ENCODE data around the gene SHMT2.

The SHMT2 gene

DNA sequence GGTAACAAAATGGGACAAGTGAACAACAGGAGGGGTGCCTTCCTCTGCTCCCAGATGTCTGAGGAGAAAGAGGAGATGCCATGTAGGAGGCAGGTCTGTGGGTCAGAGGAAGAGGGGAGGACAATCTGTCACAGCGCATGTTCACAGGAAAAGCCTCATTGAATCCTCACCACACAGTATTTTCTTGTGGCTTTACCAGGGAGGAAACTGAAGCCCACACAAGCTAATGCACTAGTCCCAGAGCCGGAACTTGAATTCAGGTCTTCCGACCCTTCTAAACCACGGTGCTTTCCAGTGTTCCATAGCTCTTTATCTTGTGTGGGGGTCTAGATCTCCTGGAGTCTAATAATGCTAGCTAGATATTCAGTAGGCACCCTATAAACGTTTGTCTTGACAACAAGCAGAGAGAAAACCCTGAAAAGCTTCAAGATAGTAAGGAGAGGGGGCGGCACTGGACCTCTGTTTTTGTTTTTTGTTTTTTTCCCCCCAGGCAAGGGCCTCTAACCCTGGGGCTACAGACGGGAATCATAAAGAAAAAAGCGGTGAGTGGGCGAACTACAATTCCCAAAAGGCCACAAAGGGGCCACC lies 371 bp upstream of the SHMT2 start:
- H3K27me3 ChIP-seq (ENCODE audit: control insufficient read depth in 1 of 2, insufficient read depth in 2 of 2, low read length in 2 of 2): peaks cover 25 to 32% of the 10 kb centered on the region in 2 donors
- H3K27ac ChIP-seq (ENCODE audit: low read length): no peak overlapping the region
- H3K9me3 ChIP-seq (ENCODE audit: control insufficient read depth in 2 of 2, low read length in 2 of 2): no peaks in the 10 kb centered on the region
- peak overlapping the region; percentile 88 to 90 for H3K4me3 ChIP-seq (ENCODE audit: low read length in 2 of 2)
- H3K4me1 ChIP-seq (ENCODE audit: control insufficient read depth, insufficient read depth, low read length): peaks cover 22% of the 10 kb centered on the region
- H3K36me3 ChIP-seq (ENCODE audit: control insufficient read depth in 2 of 2, insufficient read depth in 2 of 2, low read length in 2 of 2): peaks cover 14 to 22% of the 10 kb centered on the region in 2 donors
- H3K9ac ChIP-seq (ENCODE audit: low read length in 2 of 2): peak overlapping the region in 1 of 2 donors; percentile 76

DNA sequence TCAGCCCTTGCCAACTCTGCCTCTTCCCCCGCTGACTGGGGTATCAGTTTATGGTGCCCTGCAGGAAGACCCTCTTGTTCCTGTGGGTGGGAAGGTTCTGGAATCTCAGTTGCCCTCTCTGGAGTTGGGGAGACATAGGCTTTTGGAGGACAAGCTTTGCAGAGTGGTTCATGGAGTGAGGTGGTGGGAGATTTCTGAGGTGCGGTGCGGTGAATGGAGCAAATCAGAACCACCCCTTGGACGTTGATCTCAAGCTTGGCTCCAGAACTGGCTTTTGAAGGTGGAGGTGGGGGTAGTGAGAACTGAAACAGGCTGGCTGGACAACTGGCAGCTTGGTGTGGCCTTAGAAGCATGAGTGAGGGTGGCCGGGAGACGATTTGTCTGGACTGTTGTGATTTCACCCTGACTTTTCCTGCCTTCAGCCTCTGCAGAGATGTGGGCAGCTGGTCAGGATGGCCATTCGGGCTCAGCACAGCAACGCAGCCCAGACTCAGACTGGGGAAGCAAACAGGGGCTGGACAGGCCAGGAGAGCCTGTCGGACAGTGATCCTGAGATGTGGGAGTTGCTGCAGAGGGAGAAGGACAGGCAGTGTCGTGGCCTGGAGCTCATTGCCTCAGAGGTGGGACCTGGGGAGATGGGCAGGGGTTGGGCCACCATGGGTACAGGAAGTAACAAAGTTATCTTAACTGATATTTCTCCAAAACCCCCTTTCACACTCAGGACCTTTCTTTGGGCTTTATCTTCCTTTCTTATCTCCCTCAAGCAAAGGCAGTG lies 1.1 kb downstream of the SHMT2 start:
- Histone ChIP-seq H3K9me3 (ENCODE audit: control insufficient read depth in 2 of 2, low read length in 2 of 2) (no peaks in the 10 kb centered on the region), H3K27me3 (ENCODE audit: control insufficient read depth in 1 of 2, insufficient read depth in 2 of 2, low read length in 2 of 2) (peaks cover 14 to 22% of the 10 kb centered on the region in 2 donors), H3K27ac (ENCODE audit: low read length) (no peak overlapping the region), H3K36me3 (ENCODE audit: control insufficient read depth in 2 of 2, insufficient read depth in 2 of 2, low read length in 2 of 2) (peaks cover 14 to 25% of the 10 kb centered on the region in 2 donors), H3K9ac (ENCODE audit: low read length in 2 of 2) (peak overlapping the region; percentile 76 to 78), H3K4me3 (ENCODE audit: low read length in 2 of 2) (peak overlapping the region; percentile 88 to 90), H3K4me1 (ENCODE audit: control insufficient read depth, insufficient read depth, low read length) (peaks cover 17% of the 10 kb centered on the region)

GRCh38 chr12:57231276-57232021 lies 1.9 kb downstream of the SHMT2 start:
- Histone ChIP-seq H3K4me3 (ENCODE audit: low read length in 2 of 2) (no peak overlapping the region), H3K9ac (ENCODE audit: low read length in 2 of 2) (no peak overlapping the region), H3K27ac (ENCODE audit: low read length) (no peak overlapping the region), H3K27me3 (ENCODE audit: control insufficient read depth in 1 of 2, insufficient read depth in 2 of 2, low read length in 2 of 2) (peaks cover 14 to 22% of the 10 kb centered on the region in 2 donors), H3K9me3 (ENCODE audit: control insufficient read depth in 2 of 2, low read length in 2 of 2) (no peaks in the 10 kb centered on the region), H3K4me1 (ENCODE audit: control insufficient read depth, insufficient read depth, low read length) (peaks cover 17% of the 10 kb centered on the region), H3K36me3 (ENCODE audit: control insufficient read depth in 2 of 2, insufficient read depth in 2 of 2, low read length in 2 of 2) (peaks cover 14 to 25% of the 10 kb centered on the region in 2 donors)

- H3K4me1 ChIP-seq (ENCODE audit: control insufficient read depth, insufficient read depth, low read length): peaks cover 17% of the 10 kb centered on the region
- no peak overlapping the region for H3K27ac ChIP-seq (ENCODE audit: low read length)
- H3K9me3 ChIP-seq (ENCODE audit: control insufficient read depth in 2 of 2, low read length in 2 of 2): no peaks in the 10 kb centered on the region
- no peak overlapping the region for H3K4me3 ChIP-seq (ENCODE audit: low read length in 2 of 2)
- peaks cover 17 to 20% of the 10 kb centered on the region in 2 donors for H3K27me3 ChIP-seq (ENCODE audit: control insufficient read depth in 1 of 2, insufficient read depth in 2 of 2, low read length in 2 of 2)
- peaks cover 14 to 25% of the 10 kb centered on the region in 2 donors for H3K36me3 ChIP-seq (ENCODE audit: control insufficient read depth in 2 of 2, insufficient read depth in 2 of 2, low read length in 2 of 2)
- H3K9ac ChIP-seq (ENCODE audit: low read length in 2 of 2): no peak overlapping the region
These were observed 2.7 kb downstream of the SHMT2 start for GRCh38 chr12:57232156-57232756.

- Histone ChIP-seq H3K9ac (ENCODE audit: low read length in 2 of 2) (no peak overlapping the region), H3K9me3 (ENCODE audit: control insufficient read depth in 2 of 2, low read length in 2 of 2) (no peaks in the 10 kb centered on the region), H3K27ac (ENCODE audit: low read length) (no peak overlapping the region), H3K27me3 (ENCODE audit: control insufficient read depth in 1 of 2, insufficient read depth in 2 of 2, low read length in 2 of 2) (peaks cover 28 to 31% of the 10 kb centered on the region in 2 donors), H3K4me3 (ENCODE audit: low read length in 2 of 2) (no peak overlapping the region), H3K4me1 (ENCODE audit: control insufficient read depth, insufficient read depth, low read length) (peaks cover 25% of the 10 kb centered on the region), H3K36me3 (ENCODE audit: control insufficient read depth in 2 of 2, insufficient read depth in 2 of 2, low read length in 2 of 2) (peaks cover 14 to 25% of the 10 kb centered on the region in 2 donors)
These were observed 4.1 kb downstream of the SHMT2 start for GRCh38 chr12:57233357-57234232.

DNA sequence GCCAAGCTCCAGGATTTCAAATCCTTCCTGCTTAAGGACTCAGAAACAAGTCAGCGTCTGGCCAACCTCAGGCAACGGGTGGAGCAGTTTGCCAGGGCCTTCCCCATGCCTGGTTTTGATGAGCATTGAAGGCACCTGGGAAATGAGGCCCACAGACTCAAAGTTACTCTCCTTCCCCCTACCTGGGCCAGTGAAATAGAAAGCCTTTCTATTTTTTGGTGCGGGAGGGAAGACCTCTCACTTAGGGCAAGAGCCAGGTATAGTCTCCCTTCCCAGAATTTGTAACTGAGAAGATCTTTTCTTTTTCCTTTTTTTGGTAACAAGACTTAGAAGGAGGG lies 4.7 kb downstream of the SHMT2 start:
- Histone ChIP-seq H3K27me3 (ENCODE audit: control insufficient read depth in 1 of 2, insufficient read depth in 2 of 2, low read length in 2 of 2) (peaks cover 32 to 36% of the 10 kb centered on the region in 2 donors), H3K4me3 (ENCODE audit: low read length in 2 of 2) (no peak overlapping the region), H3K4me1 (ENCODE audit: control insufficient read depth, insufficient read depth, low read length) (peaks cover 29% of the 10 kb centered on the region), H3K9ac (ENCODE audit: low read length in 2 of 2) (no peak overlapping the region), H3K36me3 (ENCODE audit: control insufficient read depth in 2 of 2, insufficient read depth in 2 of 2, low read length in 2 of 2) (peaks cover 14 to 25% of the 10 kb centered on the region in 2 donors), H3K9me3 (ENCODE audit: control insufficient read depth in 2 of 2, low read length in 2 of 2) (no peaks in the 10 kb centered on the region), H3K27ac (ENCODE audit: low read length) (no peak overlapping the region)

GRCh38 chr12:57234571-57235016 lies 5.1 kb downstream of the SHMT2 start:
- H3K9me3 ChIP-seq (ENCODE audit: control insufficient read depth in 2 of 2, low read length in 2 of 2): no peaks in the 10 kb centered on the region
- peaks cover 14 to 25% of the 10 kb centered on the region in 2 donors for H3K36me3 ChIP-seq (ENCODE audit: control insufficient read depth in 2 of 2, insufficient read depth in 2 of 2, low read length in 2 of 2)
- no peak overlapping the region for H3K9ac ChIP-seq (ENCODE audit: low read length in 2 of 2)
- no peak overlapping the region for H3K4me3 ChIP-seq (ENCODE audit: low read length in 2 of 2)
- H3K27ac ChIP-seq (ENCODE audit: low read length): no peak overlapping the region
- peaks cover 31% of the 10 kb centered on the region for H3K4me1 ChIP-seq (ENCODE audit: control insufficient read depth, insufficient read depth, low read length)
- H3K27me3 ChIP-seq (ENCODE audit: control insufficient read depth in 1 of 2, insufficient read depth in 2 of 2, low read length in 2 of 2): peaks cover 34 to 40% of the 10 kb centered on the region in 2 donors

- no peak overlapping the region for H3K4me3 ChIP-seq (ENCODE audit: low read length in 2 of 2)
- peaks cover 37 to 46% of the 10 kb centered on the region in 2 donors for H3K27me3 ChIP-seq (ENCODE audit: control insufficient read depth in 1 of 2, insufficient read depth in 2 of 2, low read length in 2 of 2)
- H3K36me3 ChIP-seq (ENCODE audit: control insufficient read depth in 2 of 2, insufficient read depth in 2 of 2, low read length in 2 of 2): peaks cover 14 to 25% of the 10 kb centered on the region in 2 donors
- H3K9ac ChIP-seq (ENCODE audit: low read length in 2 of 2): no peak overlapping the region
- H3K4me1 ChIP-seq (ENCODE audit: control insufficient read depth, insufficient read depth, low read length): peaks cover 31% of the 10 kb centered on the region
- no peak overlapping the region for H3K27ac ChIP-seq (ENCODE audit: low read length)
- no peaks in the 10 kb centered on the region for H3K9me3 ChIP-seq (ENCODE audit: control insufficient read depth in 2 of 2, low read length in 2 of 2)
These were observed 5.7 kb downstream of the SHMT2 start for GRCh38 chr12:57235017-57235727.

DNA sequence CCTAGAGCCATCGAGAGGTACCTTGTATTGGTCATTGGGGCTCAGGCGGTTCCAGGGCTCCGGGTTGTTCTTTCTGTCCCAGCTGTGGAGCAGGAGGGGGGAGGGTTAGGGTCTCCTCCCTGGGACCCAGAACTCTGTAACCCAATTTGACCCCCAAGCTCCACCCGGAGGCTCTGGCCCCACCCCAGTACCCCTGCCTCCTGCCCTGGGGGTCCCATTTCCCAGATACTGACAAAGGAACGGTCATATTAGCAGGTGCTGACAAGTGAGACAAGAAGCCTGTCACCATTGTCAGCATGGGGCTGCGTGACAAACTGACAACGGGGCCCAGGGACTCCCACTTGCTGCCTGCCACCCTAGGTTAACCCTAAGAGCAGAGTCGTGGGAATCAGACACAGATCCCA lies 6.2 kb downstream of the SHMT2 start:
- Histone ChIP-seq H3K27ac (ENCODE audit: low read length) (no peak overlapping the region), H3K36me3 (ENCODE audit: control insufficient read depth in 2 of 2, insufficient read depth in 2 of 2, low read length in 2 of 2) (peaks cover 14 to 25% of the 10 kb centered on the region in 2 donors), H3K4me3 (ENCODE audit: low read length in 2 of 2) (no peak overlapping the region), H3K9me3 (ENCODE audit: control insufficient read depth in 2 of 2, low read length in 2 of 2) (no peaks in the 10 kb centered on the region), H3K27me3 (ENCODE audit: control insufficient read depth in 1 of 2, insufficient read depth in 2 of 2, low read length in 2 of 2) (peaks cover 42 to 51% of the 10 kb centered on the region in 2 donors), H3K4me1 (ENCODE audit: control insufficient read depth, insufficient read depth, low read length) (peaks cover 31% of the 10 kb centered on the region), H3K9ac (ENCODE audit: low read length in 2 of 2) (no peak overlapping the region)
